ENCODE results near the gene ATP5PO.
"Not testable (repeated sequence)": the region's sequence is repeated elsewhere in the genome, so short reads cannot be mapped to it uniquely, and the experiment has no call there.

Gene ATP5PO

GRCh38 chr21:33865996-33866575, 49.5 kb downstream of the ATP5PO start:
- no peak for DNase-seq

DNA sequence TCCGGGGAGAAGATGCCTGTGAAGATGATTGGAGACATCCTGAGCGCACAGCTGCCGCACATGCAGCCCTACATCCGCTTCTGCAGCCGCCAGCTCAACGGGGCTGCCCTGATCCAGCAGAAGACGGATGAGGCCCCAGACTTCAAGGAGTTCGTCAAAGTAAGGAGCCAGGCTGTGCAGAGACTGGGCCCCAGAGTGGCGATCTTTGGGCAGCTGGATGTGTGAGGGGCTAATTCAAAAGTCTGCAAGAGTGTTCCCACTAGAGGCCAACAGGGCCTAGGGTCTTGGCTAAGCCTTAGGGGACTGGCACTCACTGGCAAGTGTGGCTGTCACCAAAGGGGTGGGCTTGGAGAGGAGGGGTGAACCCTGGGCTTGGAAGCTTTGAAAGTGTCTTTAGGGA, 50.4 kb downstream of the ATP5PO start:
- DNase-seq: no peak

DNA sequence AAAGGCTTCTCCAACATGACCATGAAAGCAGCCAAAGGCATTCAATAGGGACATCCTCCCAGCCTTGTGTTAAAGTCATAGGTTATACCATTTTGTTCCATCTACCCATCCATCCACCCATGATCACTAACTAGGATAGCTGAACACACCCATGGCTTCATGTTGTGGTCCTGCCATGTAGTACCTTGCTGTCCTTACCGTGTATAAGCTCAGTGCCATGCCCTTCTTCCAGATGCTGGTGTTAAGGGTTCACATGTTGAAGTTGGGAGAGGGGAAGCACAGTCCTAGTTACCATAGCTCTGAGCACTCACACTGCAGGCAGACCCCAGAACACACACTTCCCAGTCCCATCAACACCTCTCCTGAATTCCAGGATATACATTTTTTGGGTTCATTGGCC, 51.5 kb downstream of the ATP5PO start:
- DNase-seq: no peak

DNA sequence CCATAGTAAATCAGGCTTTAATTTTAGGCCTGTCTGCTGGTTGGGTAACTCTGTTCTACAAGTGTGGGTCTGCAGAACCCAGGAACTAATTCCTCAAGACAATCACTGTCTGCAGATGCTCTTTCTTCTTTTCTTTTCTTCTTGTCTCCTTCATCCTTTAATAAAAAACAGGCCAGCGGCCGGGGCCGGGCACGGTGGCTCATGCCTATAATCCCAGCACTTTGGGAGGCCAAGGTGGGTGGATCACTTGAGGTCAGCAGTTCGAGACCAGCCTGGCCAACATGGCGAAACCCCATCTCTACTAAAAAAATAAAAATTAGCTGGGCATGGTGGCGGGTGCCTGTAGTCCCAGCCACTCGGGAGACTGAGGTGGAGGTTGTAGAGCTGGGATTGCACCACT, 52.4 kb downstream of the ATP5PO start:
- not testable (repeated sequence) for DNase-seq

DNA sequence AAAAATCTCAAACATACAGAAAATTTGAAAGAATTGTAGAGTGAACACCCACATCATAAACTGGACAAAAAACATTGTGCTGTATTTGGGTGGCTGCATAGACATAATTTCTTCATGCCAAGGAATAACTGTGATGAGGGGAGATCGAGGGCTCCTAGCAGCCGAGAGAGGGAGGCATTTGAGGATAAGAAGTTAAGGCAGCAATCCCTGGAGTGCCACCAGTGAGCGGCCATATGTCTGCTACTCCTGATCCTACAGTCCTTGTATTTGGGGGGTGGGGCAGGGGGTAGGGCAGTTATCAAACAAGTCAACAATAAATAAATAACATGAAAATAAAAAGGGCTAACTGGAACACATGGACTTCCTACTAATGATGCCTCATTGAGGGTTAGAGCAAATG, 54.5 kb downstream of the ATP5PO start:
- DNase-seq: no peak

GRCh38 chr21:33860332-33860879, 55.2 kb downstream of the ATP5PO start:
- DNase-seq: no peak

GRCh38 chr21:33859373-33860102, 56.1 kb downstream of the ATP5PO start:
- DNase-seq: no peak

DNA sequence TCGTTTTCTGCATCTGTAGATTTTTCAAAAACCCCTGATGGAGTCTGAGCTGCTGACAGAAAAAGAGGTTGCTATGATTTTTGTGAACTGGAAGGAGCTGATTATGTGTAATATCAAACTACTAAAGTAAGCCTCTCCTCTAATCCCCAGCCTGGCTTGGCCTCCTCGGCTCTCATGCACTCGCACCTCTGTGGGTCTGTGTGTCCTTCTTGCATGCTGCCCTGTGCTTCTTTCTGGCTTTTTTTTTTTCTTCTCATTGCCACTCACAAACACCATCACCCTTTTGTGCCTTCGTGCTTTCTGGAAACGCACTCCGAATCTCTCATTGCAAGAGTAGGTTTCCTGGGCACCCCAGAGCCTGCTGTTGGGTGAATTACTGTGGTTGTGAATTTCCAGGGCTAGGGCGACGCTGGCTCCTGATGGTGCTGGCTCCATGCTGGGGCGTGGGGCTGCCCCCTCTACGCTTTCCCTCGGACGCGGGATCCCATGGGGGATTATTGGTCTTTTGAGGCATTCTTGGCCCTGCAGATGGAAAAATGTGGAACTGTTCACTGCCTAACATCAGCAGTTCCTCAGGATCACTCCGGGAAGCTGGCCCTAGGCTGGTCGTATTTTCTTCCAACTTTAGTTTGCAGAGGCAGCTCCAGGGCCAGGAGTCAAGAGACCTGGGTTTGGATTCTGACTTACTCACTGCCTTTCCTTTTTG, 56.8 kb downstream of the ATP5PO start:
- no peak for DNase-seq

DNA sequence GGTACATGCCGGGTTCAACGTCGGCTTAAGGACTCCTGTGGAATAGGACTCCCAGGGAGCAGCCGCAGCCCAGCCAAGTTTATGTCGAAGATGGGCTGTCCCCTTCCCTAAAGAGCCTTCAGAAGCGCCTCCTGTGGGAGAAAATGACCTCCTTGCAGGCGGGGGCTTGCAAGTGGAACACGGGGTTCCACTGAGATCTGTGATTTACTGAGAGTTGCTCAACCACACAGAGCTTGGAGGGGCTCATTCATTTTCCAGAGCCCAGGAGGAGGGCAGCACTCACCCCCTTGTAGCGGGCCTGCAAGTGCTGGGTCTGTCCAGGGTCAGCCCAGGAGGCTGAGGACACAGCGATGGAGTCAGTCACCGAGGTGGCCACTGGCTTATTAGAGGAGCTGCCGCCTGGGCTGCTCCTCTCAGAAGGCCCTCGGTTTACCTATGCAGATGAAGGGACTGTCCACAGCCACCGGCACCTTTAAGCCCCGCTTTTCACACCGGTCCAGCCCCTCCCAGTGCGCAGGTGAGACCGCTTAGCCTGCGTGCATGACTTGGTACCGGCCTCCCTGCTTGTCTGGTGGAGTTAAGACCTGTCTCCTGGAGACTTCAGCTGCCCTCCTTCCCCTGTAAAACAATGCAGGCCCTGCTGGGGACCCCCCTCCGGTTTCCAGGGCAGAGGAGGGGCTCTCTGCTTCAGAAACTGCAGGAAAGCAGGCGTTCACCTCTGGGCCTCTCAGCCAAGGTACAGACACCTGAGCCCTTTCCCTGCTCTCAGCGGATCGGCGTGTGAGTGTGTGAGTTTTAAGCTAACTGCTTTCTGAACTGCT, 57.5 kb downstream of the ATP5PO start:
- DNase-seq: no peak

- no peak for DNase-seq
Observed at GRCh38 chr21:33856893-33857527, 58.6 kb downstream of the ATP5PO start.

GRCh38 chr21:33855190-33855589, 60.4 kb downstream of the ATP5PO start:
- DNase-seq: no peak

- no peak for DNase-seq
Observed at GRCh38 chr21:33854604-33855003, 61.0 kb downstream of the ATP5PO start.
